Skin epidermis (tissue), 12 donors: ENCODE data around the gene KRTCAP2.
A peak's percentile ranks its signal among the peaks of the same experiment; 100 is the strongest.
"Not testable (repeated sequence)": the region's sequence is repeated elsewhere in the genome, so short reads cannot be mapped to it uniquely, and the experiment has no call there.

ENCODE experiments used
- H3K27ac ChIP-seq, 21 experiments: fragments of 200-600 bp; sonication (generic) in 11 of 21; one replicate each; pipeline ENCODE4 v1.5.0; 2020; ENCODE audit warnings: mild to moderate bottlenecking in 3 of 21, inconsistent platforms in 2 of 21, moderate library complexity in 2 of 21
- H3K4me3 ChIP-seq, 7 experiments: fragments of 200-600 bp; sonication (generic) in 2 of 7; one replicate each; pipeline ENCODE4 v1.5.0; 2020; ENCODE audit warnings: inconsistent platforms in 2 of 7, mild to moderate bottlenecking in 2 of 7, moderate library complexity in 1 of 7

The KRTCAP2 gene

DNA sequence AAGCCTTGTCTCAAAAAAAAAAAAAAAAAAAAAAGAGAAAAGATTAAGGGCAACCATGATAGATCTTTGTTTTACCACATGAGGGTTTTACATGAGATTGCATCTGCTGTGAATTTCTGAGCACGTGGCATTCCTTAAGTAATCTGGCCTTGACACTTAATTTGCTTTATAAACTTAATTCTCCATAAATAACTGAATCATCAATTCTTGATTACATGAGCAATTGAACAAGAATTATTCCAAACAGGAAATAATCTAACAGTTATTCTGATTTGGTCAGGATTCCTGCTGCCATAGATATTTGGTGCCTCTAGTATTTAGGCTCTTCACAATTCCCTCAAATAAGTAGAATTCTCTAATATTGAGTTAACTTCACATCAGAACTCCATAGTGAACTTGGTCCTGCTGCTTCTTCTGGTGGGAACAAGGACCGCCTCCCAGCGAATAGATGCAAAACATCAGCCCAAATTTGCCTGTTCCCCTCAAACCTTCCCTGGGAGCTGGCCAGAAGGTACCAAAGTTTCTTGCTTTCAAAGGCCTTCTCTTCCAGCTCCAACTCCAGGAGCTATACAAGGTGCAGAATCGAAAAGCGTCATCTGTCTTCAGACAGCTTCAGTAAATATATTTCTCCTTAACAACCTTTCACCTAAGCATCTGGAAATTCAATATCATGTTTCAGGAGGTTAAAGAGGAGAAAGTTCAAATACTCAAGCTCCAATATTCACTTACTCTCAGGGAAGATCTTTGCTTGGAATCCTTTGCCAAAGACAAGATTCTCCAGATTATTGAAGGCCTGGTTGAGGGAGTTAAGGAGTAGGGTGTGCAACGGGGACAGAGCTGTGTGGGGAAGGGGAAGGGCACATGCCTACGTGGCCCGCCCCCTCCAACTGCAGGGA is 1.0 kb downstream of the KRTCAP2 start:
- H3K27ac ChIP-seq = peak overlapping the region in 20 of 21 experiments; percentile 77 to 99 (median 93)

DNA sequence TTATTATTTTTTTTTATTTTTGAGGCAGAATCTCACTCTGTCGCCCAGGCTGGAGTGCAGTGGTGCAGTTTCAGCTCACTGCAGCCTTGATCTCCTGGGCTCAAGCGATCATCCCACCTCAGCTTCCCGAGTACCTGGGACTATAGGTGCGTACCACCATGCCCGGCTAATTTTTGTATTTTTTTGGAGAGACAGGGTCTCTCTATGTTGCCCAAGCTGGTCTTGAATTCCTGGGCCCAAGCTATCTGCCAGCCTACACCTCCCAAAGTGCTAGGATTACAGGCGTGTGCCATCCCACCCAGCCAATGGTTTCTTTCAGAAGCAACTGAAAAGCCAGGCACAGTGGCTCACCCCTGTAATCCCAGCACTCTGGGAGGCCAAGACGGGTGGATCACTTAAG is 2.3 kb downstream of the KRTCAP2 start:
- no peak overlapping the region for H3K4me3 ChIP-seq
- H3K27ac ChIP-seq = no peak overlapping the region

More for the DNA sequence above, 1.0 kb downstream of the KRTCAP2 start:
- H3K4me3 ChIP-seq = peak overlapping the region; percentile 61 to 92 (median 83)

DNA sequence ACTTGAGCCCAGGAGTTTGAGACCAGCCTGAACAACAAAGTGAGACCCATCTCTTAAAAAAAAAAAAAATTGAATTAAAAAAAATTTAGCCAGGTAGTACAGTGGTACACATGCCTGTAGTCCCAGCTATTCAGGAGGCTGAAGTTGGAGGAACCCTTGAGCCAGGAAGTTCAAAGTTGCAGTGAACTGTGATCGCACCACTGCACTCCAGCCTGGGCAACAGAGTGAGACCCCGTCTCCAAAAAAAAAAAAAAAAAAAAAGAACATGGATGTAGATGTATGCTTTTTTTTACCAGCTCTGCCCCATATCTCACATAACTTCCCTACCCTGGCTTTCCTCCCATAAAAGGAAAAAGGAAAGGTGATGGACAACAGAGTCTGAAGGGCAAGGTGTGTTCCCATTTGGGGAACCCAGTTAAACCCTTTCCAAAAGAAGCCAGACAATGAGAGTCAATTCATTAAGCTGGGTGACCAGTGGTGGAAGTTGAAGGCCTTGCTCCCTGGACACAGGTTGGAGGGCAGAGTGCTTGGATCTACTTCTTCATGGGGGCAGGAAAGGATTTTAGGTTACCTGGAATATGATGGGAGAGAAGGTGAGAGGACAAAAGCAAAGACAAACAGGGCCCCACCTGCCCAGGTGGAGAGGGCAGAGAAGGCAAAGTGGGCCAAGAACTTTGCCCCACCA is 2.9 kb downstream of the KRTCAP2 start:
- H3K27ac ChIP-seq = no peak overlapping the region
- H3K4me3 ChIP-seq = no peak overlapping the region

DNA sequence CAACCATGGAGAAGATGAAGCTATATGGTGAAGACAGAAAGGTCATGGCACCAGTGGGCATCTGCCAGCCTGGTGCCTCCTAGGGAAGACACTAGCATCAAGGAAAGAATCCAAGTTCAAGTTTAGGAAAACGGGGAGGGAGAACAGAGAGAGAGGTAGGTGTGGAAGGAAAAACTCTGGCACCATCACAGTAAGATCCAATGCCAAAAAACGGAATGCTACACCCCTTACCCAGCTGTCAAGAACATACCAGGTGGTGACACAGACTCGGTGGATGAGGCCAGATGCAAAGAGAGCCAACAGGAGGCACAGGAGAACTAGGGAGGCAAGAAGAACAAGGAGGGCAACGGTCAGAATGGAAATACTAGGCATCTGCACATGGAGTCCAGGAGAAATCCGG is 3.6 kb downstream of the KRTCAP2 start:
- no peak overlapping the region for H3K4me3 ChIP-seq

DNA sequence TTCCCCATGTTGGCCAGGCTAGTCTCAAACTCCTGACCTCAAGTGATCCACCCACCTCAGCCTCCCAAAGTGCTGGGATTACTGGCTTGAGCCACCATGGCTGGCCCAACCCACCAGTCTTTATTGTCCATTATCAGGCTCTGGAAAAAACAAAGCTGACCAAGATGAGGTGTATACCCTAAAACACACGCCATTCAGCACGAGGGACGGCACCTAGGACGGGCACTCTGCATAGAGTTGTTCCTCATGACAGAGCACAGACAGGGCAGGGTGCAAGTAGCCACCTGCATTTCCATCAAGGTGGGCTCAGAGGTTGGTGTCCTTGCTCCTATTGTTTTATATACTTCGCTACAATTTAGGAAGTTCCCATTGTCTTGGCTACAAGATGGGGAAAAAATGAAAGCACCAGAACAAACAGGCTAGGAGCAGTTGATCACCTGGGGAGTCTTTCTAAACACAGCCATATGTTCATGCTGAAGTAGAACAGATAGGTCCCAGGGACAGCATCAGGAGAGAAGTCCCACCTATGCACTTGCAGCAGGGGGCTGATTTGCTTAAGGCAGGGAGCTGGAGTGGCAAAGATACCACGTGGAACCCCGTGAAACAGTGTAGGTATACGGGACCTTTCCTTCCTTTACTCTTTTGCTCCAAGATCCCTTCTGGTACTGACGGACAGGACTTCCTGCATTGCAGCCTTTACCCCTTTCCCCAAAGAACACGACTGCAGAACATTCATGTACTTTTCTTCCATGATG is 4.5 kb downstream of the KRTCAP2 start:
- Histone ChIP-seq H3K4me3 (no peak overlapping the region), H3K27ac (no peak overlapping the region)

More for the DNA sequence above, 3.6 kb downstream of the KRTCAP2 start:
- H3K27ac ChIP-seq = no peak overlapping the region

DNA sequence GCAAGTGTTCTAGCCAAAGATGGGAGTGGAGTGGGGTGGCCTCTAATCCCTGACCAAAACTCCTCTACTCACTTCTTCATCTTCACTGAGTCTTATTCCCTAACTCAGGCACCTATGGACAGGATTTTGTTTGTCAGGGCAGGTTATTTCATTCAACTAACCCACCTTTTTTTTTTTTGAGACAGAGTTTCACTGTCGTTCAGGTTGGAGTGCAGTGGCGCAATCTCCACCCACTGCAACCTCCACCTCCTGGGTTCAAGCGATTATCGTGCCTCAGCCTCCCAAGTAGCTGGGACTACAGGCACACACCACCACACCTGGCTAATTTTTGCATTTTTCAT is 5.0 kb downstream of the KRTCAP2 start:
- H3K4me3 ChIP-seq, H3K27ac ChIP-seq: not testable (repeated sequence)

DNA sequence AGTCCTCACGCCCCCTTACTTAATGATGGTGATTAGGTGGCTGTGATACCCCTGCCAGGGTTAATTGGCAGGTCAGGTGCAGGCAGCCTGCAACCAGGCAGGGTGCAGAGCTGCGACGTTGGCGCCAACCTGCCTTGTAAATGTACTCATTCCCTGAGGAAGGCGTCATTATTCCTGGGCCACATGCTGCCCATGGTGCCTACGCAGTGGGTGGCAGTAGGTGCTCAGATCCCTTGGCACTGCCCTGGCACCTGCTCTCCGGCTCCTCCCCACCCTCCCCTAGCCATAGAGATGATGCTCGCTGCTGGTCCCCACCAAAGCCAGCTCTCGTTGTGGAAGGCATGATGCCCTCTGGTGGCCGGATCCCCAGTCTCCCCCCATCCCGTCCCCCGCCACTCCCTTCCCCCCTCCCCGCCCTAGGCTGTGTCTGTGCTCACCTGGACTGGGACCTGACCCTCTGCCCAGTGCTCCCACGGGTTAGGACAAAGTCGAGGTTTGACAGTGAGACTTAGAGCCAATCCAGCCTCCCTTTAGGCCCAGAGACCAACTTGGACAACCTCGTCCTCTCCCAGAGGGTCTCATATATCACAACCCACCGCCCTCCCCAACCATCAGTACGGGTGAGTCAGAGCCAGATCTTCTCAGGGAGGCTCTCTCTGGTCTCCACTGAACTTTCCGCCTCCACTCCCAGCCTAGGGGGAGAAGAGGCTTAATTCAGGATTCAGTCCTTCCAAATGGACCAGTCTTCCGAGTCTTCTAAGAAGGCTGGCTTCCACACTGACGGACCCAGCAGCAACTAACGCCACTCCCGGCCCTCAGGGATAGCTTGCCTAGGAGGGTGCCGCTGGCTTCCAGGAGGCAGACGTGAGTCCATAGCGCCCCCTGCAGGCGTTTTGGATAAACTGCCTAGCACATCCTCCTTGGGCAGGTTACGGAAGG is 5.7 kb downstream of the KRTCAP2 start:
- Histone ChIP-seq H3K27ac (peak overlapping the region in 4 of 21 experiments; percentile 43 to 81 (median 50)), H3K4me3 (no peak overlapping the region)

DNA sequence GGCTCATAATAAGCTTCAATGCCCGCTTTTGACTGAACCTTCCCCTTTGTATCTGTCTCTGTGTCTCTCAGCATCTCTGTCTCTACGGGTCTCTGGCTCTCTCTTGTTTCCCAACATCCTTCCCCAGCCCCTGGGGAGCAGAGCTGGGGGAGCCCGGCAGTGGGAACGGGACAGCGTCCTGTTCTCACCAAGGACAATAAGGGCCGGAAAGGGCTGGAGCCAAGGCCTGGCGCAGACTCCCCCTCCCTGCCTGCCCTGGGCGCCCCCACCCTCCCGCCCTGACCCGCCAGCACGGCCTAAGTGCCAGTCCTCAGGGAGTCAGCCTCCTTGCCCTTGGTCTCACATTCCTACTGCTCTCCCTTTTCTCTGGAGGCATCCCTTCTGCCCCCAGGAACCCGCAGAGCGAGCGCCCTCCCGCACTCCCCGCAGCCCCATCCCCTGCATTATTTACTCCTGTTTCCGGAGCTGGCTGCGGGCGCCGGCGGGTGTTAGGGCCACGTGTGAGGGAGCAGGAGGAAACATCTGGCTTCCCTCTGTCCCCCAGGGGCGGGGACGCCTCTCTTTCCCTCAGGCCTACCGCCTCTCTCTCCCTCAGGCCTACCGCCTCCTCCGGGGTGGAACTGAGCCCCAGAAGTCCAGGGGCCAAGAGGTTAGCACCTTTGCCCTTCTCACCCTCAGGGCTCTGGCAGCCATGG is 6.5 kb downstream of the KRTCAP2 start:
- H3K4me3 ChIP-seq = no peak overlapping the region
- peak overlapping the region in 6 of 21 experiments; percentile 13 to 81 (median 49) for H3K27ac ChIP-seq

DNA sequence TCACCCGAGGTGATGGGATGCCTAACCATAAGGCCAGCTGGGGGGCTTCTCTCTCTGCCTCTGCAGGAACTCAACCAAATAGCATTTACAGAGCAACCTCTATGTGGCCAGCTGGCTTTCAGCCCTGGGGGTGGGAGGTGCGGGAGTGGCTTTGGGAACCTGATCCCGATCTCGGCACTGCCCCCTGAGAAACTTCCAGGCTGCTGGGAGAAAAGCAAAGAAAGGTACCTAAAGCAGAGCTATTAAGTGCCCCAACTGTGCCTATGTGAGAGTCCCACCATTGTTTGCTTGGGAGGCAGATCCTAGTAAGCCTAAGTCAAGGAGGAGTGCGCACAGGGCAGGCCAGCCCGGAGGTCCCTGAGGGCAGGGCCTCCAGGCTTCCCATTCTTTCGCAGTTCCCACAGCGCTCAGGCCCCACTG is 7.0 kb downstream of the KRTCAP2 start:
- peak overlapping the region in 5 of 21 experiments; percentile 13 to 81 (median 50) for H3K27ac ChIP-seq
- no peak overlapping the region for H3K4me3 ChIP-seq

DNA sequence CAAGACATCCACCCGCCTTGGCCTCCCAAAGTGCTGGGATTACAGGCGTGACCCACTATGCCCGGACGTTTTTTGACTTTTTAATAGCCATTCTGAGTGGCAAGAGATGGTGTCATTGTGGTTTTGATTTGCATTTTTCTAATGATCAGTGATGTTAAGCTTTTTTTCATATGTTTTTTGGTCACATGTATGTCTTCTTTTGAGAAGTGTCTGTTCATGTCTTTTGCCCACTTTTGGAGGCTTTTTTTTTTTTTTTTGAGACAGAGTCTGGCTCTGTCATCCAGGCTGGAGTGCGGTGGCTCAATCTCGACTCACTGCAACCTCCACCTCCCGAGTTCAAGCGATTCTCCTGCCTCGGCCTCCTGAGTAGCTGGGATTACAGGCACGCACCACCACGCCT is 8.5 kb downstream of the KRTCAP2 start:
- H3K4me3 ChIP-seq, H3K27ac ChIP-seq: not testable (repeated sequence)

DNA sequence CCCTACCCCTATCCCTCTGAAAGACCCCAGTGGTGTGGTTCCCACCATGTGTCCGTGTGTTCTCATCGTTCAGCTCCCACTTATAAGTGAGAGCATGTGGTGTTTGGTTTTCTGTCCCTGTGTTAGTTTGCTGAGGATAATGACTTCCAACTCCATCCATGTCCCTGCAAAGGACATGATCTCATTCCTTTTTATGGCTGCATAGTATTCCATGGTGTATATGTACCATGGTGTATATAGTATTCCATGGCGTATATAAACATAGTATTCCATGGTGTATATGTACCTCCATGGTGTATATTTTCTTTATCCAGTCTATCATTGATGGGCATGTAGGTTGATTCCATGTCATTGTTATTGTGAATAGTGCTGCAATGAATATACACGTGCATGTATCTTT is 9.3 kb downstream of the KRTCAP2 start:
- H3K27ac ChIP-seq, H3K4me3 ChIP-seq: not testable (repeated sequence)

DNA sequence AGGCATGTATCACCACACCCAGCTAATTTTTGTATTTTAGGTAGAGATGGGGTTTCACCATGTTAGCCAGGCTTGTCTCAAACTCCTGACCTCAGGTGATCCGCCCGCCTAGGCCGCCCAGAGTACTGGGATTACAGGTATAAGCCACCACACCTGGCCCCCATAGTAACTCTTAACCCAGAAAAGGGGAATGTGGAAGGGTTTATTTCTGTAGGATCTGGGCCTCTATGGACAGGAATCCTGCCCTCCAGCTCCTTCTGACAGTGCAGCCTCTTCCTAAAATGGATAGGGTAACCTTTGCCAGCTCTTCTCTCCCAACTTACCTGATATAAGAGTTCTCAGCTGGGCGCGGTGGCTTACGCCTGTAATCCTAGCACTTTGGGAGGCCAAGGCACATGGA is 10.5 kb downstream of the KRTCAP2 start:
- not testable (repeated sequence) for H3K4me3 ChIP-seq, H3K27ac ChIP-seq

DNA sequence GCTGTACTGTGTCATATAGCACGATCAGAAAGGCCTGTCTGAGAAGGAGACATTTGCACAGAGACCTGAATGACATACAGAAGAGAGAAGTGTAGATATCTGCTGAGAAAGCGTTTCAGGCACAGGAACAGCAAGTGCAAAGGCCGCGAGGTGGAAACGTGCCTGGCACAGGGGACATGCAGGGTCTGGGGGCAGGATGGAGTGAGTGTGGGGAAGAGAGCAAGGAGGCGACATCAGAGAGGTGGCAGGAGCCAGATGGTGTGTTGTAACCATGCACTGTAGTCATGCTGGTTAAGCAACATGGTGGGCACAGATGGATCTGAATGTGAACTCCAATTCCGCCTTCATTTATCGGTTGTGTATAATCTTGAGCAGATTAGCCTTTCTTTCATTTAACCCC is 13.0 kb downstream of the KRTCAP2 start:
- H3K4me3 ChIP-seq = no peak overlapping the region
- H3K27ac ChIP-seq = no peak overlapping the region

DNA sequence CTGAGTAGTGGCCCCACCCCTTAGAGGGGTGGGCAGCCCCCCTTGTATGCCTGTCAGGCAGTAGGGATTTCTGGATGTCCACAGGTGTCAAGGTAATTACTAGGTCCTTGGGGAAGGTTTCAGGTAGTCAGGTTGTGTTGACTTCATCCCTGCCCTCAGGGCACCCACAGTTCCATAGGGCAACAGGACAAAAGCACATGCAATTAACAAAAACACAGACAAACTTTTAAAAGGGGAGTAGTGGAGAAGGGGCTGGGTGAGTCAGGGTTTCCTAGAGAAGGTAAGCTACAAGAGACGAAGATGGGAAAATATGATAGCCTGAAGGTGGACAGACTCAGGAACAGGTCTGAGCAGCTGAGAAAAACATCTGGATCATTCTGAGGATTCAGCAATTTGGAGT is 14.1 kb downstream of the KRTCAP2 start:
- Histone ChIP-seq H3K4me3 (no peak overlapping the region), H3K27ac (no peak overlapping the region)

DNA sequence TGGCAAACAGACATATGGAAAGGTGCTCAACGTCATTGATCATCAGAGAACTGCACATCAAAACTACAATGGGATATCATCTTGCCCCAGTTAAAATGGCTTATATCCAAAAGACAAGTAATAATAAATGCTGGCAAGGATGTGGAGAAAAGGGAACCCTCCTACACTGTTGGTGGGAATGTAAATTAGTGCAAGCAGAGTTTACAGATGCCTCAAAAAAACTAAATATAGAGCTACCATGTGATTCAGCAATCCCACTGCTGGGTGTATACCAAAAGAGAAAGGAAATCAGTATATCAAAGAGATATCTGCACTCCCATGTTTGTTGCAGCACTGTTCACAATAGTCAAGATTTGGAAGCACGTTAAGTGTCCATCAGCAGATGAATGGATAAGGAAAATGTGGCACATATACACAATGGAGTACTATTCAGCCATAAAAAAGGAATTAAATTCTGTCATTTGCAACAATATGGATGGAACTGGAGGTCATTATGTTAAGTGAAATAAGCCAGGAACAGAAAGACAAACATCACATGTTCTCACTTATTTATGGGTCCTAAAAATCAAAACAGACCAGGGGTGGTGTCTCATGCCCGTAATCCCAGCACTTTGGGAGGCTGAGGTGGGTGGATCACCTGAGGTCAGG is 17.0 kb downstream of the KRTCAP2 start:
- not testable (repeated sequence) for H3K4me3 ChIP-seq, H3K27ac ChIP-seq

DNA sequence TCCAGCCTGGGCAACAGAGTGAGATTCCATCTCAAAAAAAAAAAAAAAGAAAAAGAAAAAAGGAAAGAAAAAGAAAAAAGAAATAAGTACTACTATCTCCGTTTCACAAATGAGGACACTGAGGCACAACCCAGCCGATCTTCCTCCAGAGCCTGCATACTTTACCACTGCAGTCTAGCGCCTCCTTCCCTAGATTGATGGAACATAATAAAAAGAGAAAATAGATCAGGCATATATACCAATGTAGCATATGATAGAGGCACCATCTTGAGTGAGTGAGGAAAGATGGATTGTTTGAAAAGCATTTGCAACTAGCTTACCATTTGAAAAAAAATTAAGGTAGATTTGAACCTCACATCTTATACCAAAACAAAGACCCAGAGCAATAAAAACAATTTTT is 27.6 kb downstream of the KRTCAP2 start:
- no peak overlapping the region for H3K27ac ChIP-seq
- no peak overlapping the region for H3K4me3 ChIP-seq

DNA sequence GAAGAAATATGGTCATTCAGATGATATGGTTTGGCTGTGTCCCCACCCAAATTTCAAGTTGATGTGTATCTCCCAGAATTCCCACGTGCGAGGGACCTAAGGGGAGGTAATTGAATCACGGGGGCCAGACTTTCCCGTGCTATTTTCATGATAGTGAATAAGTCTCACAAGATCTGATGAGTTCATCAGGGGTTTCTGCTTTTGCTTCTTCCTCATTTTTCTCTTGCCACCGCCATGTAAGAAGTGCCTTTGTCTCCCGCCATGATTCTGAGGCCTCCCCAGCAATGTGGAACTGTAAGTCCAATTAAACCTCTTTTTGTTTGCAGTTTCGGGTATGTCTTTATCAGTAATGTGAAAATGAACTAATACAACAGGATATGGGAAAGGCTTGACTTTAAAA is 31.4 kb downstream of the KRTCAP2 start:
- H3K4me3 ChIP-seq = no peak overlapping the region
- no peak overlapping the region for H3K27ac ChIP-seq

DNA sequence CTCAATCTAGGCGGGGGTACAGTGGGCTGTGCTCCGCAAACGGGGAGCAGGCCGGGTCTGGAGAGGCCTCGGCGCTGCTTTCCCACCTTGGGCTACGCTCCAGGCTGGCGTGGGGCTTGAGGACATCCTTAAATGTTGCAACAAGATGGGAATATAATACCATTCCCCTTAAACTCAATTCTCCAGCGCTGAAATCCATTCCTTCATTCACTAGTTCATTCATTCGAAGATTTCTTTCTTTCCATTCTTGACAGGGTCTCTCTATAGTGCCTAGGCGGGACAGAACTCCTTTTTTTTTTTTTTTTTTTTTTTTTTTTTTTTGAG is 32.5 kb downstream of the KRTCAP2 start:
- Histone ChIP-seq H3K27ac (peak overlapping the region in 16 of 21 experiments; percentile 79 to 96 (median 91)), H3K4me3 (peak overlapping the region; percentile 67 to 95 (median 77))
